GM15510 (cell line): ENCODE measurements around the gene PCDHA11.

ENCODE experiments used
- POLR2A ChIP-seq: IDR thresholded peaks from 3 replicates; pipeline ENCODE4 v1.6.1; 2011; ENCODE audit warnings: borderline replicate concordance; ENCODE audit not compliant: insufficient read length; ENCODE audit errors: extremely low read depth

PCDHA11 gene

GRCh38 chr5:140883927-140884697, 15.4 kb downstream of the PCDHA11 start:
- TF ChIP-seq POLR2A: no peak

DNA sequence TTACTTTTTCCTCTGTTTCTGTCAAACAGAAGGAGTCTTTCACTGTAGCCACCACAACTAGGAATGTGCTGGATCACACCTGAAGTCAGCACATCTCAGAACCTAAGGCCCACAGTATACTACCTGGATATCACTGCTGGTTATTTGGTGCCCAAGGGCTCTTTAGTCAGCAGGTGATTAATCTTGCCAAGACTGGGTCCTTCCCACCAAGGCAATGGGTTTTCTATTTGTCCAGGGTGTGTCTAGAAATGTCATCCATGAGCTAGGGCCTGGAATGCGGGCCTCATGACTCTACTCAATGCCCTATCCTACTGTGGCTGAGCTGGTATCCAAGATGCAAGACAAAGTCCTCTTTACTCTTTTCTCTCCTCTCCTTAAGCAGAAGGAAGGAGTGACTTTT, 47.6 kb downstream of the PCDHA11 start:
- no peak for TF ChIP-seq POLR2A
